Dendritic cell treated with granulocyte-macrophage colony-stimulating factor and Interleukin-4, amounts not matched to agents 40 ng/mL and 50 ng/mL, for 4 days (primary cell): Measurements from ENCODE around the gene MOB3B.
"Not testable (repeated sequence)": the region's sequence is repeated elsewhere in the genome, so short reads cannot be mapped to it uniquely, and the experiment has no call there.

Experiments
- H3K27ac Mint-ChIP-seq: one replicate; pipeline ENCODE4 v1.8.0; 2022; ENCODE audit warnings: mild to moderate bottlenecking, mixed read lengths
- H3K27me3 Mint-ChIP-seq: one replicate; pipeline ENCODE4 v1.8.0; 2022; ENCODE audit warnings: mild to moderate bottlenecking, mixed read lengths
- H3K36me3 Mint-ChIP-seq: one replicate; pipeline ENCODE4 v1.8.0; 2022; ENCODE audit warnings: low read depth, mixed read lengths
- H3K4me1 Mint-ChIP-seq: one replicate; pipeline ENCODE4 v1.8.0; 2022; ENCODE audit warnings: low read depth, mixed read lengths
- H3K4me3 Mint-ChIP-seq: one replicate; pipeline ENCODE4 v1.8.0; 2022; ENCODE audit warnings: mild to moderate bottlenecking, moderate library complexity, mixed read lengths
- H3K9me3 Mint-ChIP-seq: one replicate; pipeline ENCODE4 v1.8.0; 2022; ENCODE audit warnings: mixed read lengths
- intact Hi-C: fragments of 100-400 bp; cut with micrococcal nuclease; formaldehyde crosslinking; loops from one replicate; pipeline ENCODE4 v1.15.0; 2022

MOB3B gene

DNA sequence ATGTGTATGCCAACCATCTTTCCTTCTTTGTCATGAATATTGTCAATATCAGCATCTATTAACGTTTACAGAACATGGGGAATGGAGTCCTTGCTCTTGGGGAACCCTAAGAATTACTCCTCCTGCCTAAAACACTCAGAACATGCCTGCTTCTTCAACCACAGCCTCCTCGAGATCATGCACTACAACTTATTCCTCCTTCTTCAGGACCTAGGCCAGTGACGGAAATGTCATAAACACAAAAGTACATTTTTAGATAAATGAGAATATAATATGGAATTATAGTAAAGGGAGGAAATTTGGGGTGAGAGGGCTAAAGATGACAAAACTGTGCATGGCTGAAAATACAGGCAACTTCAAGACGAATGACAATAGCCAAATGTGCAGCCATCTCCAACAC, 8.6 kb downstream of the MOB3B start:
- intact Hi-C loops = no loop called here
- Mint-ChIP-seq H3K36me3 (peaks cover 88% of the 10 kb centered on the region), H3K9me3 (no peaks in the 10 kb centered on the region), H3K4me1 (peaks cover 68% of the 10 kb centered on the region), H3K27me3 (no peaks in the 10 kb centered on the region), H3K4me3 (no peak overlapping the region), H3K27ac (no peak overlapping the region)

DNA sequence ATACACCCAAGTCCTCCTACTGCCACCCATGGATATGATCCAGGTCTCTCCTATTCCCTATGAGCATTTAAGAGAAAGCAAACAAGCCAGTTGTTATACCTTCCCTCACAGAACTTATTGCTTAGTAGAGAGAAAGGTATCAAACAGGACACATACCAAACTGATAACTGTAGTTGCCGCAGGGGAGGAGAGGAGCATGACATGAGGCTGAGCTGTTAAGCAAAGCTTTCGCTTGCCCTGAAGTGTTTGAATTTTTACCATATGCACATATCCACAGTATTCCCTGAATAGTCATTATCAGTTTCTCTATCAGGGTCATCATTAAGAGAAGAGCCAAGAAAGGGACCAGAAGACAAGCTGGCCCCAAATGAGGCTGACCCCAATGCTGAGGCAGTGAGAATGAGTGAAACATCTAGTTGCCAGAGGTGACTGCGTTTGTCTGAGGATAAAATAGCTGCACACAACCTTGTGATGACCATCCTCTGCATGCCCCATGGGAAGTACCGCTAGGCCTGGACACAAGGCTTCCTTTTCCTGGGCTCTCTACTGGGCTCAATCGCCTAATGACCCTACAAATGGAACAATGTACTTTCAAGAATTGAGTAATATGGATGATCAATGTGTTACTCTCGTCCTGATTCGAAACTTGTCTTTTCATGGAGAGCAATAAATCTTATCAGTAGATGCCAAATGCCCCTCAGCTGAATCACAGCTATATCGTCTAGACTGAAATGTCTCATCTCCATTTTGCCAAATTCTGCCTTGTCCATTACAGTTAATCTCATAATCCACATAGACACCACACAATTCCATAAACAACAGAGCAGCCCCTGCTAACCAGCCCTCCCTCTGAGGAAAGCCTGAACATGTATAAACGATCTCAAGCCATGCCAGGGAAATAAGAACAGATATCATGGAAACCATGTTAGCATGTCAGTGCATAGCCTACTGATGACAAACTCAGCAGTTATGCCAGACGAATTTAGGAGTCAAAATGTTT, 9.8 kb downstream of the MOB3B start:
- no peak overlapping the region for H3K27ac Mint-ChIP-seq
- H3K9me3 Mint-ChIP-seq = no peaks in the 10 kb centered on the region
- H3K27me3 Mint-ChIP-seq = no peaks in the 10 kb centered on the region
- no peak overlapping the region for H3K4me3 Mint-ChIP-seq
- intact Hi-C loops = no loop called here
- peaks cover 64% of the 10 kb centered on the region for H3K4me1 Mint-ChIP-seq
- H3K36me3 Mint-ChIP-seq = peaks cover 82% of the 10 kb centered on the region

DNA sequence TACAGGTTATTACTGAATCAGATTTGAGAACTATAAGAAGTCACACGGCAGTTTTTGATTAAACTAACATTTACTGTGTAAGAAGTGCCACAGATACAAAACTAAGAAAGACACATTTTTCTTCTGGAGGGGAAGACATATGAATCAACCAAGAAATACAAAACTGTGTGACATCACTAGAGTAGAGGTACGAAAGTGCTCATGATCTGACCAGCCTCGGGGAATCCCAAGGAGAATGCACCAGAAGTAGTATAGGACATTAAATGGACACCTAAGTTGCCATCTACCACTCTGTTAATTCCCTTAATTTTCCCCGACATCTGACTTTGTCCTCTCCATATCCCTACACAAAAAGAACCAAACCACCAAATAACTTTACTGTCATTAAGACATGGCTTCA, 10.8 kb downstream of the MOB3B start:
- intact Hi-C loops = no loop called here
- Mint-ChIP-seq H3K27me3 (no peaks in the 10 kb centered on the region), H3K36me3 (peaks cover 81% of the 10 kb centered on the region), H3K9me3 (no peaks in the 10 kb centered on the region), H3K4me1 (peaks cover 65% of the 10 kb centered on the region), H3K27ac (no peak overlapping the region), H3K4me3 (no peak overlapping the region)

DNA sequence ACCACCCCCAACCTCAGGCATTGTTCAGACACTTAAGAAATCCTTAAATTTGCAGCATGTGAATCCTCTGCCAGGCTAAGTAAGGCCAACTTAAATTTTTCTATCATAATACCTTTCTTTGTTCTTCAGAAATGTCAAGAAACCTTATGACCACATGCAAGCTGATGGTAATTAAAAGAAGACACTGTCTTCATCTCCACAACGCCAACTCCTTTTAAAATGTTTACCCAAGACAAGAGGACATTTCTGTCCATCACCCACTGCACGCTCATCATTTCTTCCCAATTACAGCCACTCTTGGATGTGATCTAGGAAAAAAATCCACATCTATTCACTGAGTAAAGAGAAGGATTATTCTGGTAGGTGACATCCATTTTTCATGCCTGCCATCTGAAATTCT, 11.6 kb downstream of the MOB3B start:
- Mint-ChIP-seq H3K36me3 (peaks cover 81% of the 10 kb centered on the region), H3K27ac (no peak overlapping the region), H3K4me3 (no peak overlapping the region), H3K27me3 (no peaks in the 10 kb centered on the region), H3K4me1 (peaks cover 68% of the 10 kb centered on the region), H3K9me3 (no peaks in the 10 kb centered on the region)
- intact Hi-C loops = no loop called here

DNA sequence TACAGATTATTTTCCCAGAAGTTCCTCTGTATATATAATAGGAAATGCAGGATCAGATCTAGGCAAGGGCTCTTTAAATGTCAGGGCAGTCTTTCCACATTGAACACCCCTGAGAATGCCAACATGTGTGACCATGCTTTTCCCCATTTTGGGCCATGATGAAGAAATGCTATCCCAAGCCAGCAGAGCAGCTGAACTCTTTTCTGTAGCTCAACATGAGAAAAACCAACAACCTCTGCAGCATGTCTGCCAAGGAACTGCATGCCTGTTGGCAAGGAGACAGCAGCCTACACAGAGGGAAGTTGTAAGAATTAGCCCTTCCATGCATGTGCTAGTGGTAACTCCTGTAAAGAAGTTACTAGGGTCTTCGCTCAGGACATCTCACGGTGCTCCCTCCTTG, 15.1 kb downstream of the MOB3B start:
- H3K27me3 Mint-ChIP-seq = no peaks in the 10 kb centered on the region
- H3K27ac Mint-ChIP-seq = no peak overlapping the region
- H3K4me3 Mint-ChIP-seq = no peak overlapping the region
- intact Hi-C loops = no loop called here
- H3K9me3 Mint-ChIP-seq = no peaks in the 10 kb centered on the region
- H3K36me3 Mint-ChIP-seq = peaks cover 78% of the 10 kb centered on the region
- peaks cover 70% of the 10 kb centered on the region for H3K4me1 Mint-ChIP-seq

DNA sequence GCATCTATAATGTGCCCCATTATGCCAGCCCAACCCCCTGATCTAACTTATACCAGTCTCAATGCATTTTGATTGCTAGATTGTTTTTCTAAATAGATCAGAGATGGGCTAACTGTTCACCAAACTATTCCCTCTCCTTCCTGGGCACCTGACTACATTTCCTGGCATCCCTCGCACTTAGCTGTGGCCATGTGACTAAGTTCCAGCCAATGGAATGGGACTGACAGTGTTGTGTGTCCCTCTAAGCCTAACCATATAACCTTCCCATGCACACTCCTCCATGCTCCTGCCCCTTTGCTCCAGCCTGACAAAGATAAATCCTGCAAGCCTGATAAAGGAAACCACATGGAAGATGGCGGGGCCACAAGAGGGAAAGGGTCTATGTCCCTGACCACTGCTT, 17.8 kb downstream of the MOB3B start:
- Mint-ChIP-seq H3K36me3 (peaks cover 72% of the 10 kb centered on the region), H3K4me3 (no peak overlapping the region), H3K27ac (peak overlapping the region; percentile 31), H3K9me3 (no peaks in the 10 kb centered on the region), H3K27me3 (no peaks in the 10 kb centered on the region), H3K4me1 (peaks cover 61% of the 10 kb centered on the region)
- intact Hi-C loops = no loop called here

DNA sequence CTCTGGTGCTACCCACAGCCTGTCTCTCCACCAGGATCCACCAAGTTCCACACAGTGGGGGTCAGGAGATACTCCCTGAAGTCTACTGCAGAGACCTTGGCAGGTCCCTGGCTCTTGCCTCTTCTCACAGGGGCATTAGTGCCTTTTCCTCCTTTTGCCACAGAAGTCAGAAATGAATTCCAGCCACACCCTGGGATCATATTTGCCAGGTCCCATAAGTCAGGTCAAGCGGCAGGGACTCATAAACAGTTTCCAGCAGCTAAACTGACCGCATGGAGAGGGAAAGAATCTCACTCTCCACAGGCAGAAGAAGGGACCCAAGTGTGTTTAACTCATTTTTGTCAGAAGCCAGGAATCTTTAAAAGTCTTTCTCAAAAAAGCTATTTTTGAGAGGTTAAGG, 18.8 kb downstream of the MOB3B start:
- no peak overlapping the region for H3K27ac Mint-ChIP-seq
- peaks cover 61% of the 10 kb centered on the region for H3K4me1 Mint-ChIP-seq
- intact Hi-C loops = no loop called here
- H3K36me3 Mint-ChIP-seq = peaks cover 72% of the 10 kb centered on the region
- H3K9me3 Mint-ChIP-seq = no peaks in the 10 kb centered on the region
- no peaks in the 10 kb centered on the region for H3K27me3 Mint-ChIP-seq
- H3K4me3 Mint-ChIP-seq = no peak overlapping the region

DNA sequence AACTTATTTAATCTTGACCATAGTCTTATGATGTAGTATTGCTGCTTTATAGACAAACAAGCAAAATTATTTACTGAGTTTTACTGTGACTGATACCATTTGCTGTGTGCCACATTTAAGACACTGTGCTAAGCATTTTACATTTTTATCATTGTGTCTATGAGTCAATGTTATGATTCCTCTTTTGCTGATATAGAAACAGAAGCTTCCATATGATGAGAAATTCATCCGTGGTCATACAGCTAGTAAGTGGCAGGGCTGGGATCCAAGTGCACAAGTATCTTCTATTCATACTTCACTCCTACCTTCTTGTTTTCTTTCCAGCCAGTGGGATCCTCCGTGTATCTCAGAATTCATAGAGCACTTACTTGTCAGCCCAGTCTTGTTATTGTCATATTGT, 22.6 kb downstream of the MOB3B start:
- no peak overlapping the region for H3K27ac Mint-ChIP-seq

DNA sequence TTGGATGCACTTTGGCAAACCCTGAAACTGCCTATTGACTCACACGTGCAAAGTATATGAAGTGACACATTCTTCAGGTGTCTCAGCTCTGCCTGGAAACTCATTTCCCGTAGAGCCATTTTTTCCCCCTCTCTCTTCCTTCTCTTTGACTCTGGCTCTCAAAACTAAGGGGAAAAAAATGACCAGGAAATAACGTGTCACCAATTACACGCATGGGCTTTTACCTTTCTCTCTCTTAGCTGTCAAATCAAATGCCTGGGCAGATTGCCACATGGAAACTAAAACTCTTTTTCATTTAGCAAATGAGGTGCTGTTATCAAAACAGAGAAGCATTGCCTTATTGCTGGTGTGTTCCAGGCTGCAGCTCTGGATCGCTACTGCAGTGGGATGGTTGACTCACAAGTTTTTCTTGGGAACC, 23.9 kb downstream of the MOB3B start:
- intact Hi-C loops = no loop called here
- Mint-ChIP-seq H3K9me3 (no peaks in the 10 kb centered on the region), H3K4me3 (no peak overlapping the region), H3K27ac (no peak overlapping the region), H3K27me3 (no peaks in the 10 kb centered on the region), H3K36me3 (peaks cover 63% of the 10 kb centered on the region), H3K4me1 (peaks cover 81% of the 10 kb centered on the region)

More for the DNA sequence above, 22.6 kb downstream of the MOB3B start:
- H3K27me3 Mint-ChIP-seq = no peaks in the 10 kb centered on the region
- H3K4me3 Mint-ChIP-seq = no peak overlapping the region
- H3K9me3 Mint-ChIP-seq = no peaks in the 10 kb centered on the region
- intact Hi-C loops = no loop called here
- peaks cover 71% of the 10 kb centered on the region for H3K36me3 Mint-ChIP-seq
- peaks cover 75% of the 10 kb centered on the region for H3K4me1 Mint-ChIP-seq

DNA sequence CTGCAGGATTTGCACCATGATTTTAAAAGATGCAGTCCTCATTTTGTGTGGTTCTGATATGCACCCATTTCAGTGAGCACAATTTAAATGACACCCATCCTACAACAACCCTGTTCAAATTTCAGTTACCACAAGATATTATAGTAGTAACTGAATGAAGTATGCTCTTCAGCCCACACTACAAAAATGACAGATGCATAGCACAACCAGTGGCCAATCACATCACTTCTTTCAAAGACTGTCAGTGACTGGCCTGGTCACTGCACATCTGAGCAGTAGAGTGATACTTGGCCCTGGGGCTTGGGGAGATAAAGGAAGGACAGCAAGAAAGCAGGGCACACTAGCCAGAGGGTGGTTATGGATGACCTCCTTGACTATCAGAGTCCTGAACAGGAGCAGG, 25.4 kb downstream of the MOB3B start:
- peaks cover 48% of the 10 kb centered on the region for H3K36me3 Mint-ChIP-seq
- intact Hi-C loops = no loop called here
- H3K27ac Mint-ChIP-seq = peak overlapping the region; percentile 15
- H3K4me1 Mint-ChIP-seq = peaks cover 75% of the 10 kb centered on the region
- no peak overlapping the region for H3K4me3 Mint-ChIP-seq
- H3K9me3 Mint-ChIP-seq = no peaks in the 10 kb centered on the region
- H3K27me3 Mint-ChIP-seq = no peaks in the 10 kb centered on the region

DNA sequence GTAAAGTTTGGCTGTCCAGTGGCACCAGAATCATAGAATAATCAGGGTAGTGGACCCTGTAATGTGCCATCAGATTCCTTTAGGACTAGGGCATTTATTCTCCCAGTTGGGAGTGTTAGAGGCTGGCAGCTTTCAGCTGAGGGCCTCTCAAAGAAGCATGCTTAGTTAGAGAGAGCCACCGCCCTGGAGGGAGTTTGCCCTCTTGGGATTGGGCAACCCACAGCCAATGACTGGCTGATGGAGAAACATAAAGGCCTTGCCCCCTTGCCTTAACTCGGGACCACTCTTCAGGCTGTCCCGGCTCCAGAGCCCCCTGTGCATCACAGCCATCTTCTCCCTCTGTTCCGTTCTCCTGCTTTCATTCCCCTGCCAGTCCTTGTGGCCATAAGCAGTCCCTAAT, 26.0 kb downstream of the MOB3B start:
- Mint-ChIP-seq H3K36me3 (peaks cover 41% of the 10 kb centered on the region), H3K9me3 (no peaks in the 10 kb centered on the region), H3K27me3 (no peaks in the 10 kb centered on the region), H3K4me3 (no peak overlapping the region), H3K4me1 (peaks cover 70% of the 10 kb centered on the region), H3K27ac (peak overlapping the region; percentile 15)
- intact Hi-C loops = no loop called here

DNA sequence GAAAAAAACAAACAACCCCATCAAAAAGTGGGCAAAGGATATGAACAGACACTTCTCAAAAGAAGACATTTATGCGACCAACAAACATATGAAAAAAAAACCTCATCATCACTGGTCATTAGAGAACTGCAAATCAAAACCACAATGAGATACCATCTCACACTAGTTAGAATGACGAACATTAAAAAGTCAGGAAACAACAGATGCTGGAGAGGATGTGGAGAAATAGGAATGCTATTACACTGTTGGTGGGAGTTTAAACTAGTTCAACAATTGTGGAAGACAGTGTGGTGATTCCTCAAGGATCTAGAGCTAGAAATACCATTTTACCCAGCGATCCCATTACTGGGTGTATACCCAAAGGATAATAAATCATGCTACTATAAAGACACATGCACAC, 28.7 kb downstream of the MOB3B start:
- Mint-ChIP-seq H3K27ac (peak overlapping the region; percentile 63), H3K4me1 (peaks cover 75% of the 10 kb centered on the region), H3K36me3 (peaks cover 39% of the 10 kb centered on the region)
- intact Hi-C loops, H3K4me3 Mint-ChIP-seq, H3K27me3 Mint-ChIP-seq, H3K9me3 Mint-ChIP-seq: not testable (repeated sequence)

DNA sequence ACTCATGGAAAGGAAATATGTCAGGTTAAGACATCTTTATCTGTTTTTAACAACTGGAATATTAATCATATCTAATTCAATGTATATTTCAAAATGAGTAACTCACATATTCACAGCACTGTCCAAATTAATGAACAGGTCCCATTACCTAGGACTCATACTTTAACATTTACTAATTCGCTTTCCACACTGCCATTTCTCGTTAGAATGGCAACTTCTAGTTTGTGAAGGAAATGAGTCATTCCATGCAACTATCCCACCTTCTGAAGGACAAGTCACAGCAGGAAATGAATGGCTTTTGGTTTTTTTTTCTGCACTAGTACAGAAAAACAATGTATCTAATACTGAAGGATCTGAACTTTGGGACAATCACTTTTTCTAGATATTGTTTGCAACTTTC, 30.2 kb downstream of the MOB3B start:
- no peaks in the 10 kb centered on the region for H3K27me3 Mint-ChIP-seq
- intact Hi-C loops = no loop called here
- H3K4me3 Mint-ChIP-seq = no peak overlapping the region
- peaks cover 70% of the 10 kb centered on the region for H3K4me1 Mint-ChIP-seq
- no peak overlapping the region for H3K27ac Mint-ChIP-seq
- H3K36me3 Mint-ChIP-seq = peaks cover 36% of the 10 kb centered on the region
- H3K9me3 Mint-ChIP-seq = no peaks in the 10 kb centered on the region

DNA sequence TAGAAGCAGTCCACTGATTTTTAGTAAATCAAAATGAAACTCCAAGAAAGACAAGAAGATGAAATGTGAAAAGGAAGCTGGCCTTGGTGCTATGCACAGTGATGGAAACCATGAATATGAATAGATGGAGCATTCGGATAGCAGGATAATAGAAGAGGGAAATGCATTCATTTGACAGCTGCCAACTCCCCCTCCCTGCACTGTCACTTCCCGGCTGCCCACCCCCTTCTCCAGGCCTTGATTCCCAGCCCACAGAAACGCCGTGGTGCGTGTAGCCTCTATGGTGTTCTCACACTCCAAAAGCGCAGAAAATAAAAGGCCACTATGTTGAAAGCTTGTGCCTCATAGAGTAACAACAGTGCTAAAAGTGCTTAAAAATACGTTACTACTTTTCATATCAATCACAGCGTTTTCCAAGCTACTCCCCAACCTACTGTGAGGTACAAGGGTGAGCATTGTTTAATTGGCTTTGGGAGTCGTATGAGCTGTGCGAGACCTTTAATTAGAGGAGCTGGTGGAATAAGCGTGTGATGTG, 31.7 kb downstream of the MOB3B start:
- intact Hi-C loops = no loop called here
- Mint-ChIP-seq H3K27me3 (no peaks in the 10 kb centered on the region), H3K9me3 (no peaks in the 10 kb centered on the region), H3K27ac (no peak overlapping the region), H3K4me1 (peaks cover 62% of the 10 kb centered on the region), H3K36me3 (peaks cover 33% of the 10 kb centered on the region), H3K4me3 (no peak overlapping the region)
